Loucy (cell line): ENCODE measurements around the gene PFDN2.

Experiments
- CTCF ChIP-seq: fragments of 200-600 bp; sonication (generic); conservative IDR thresholded peaks from 2 replicates; pipeline ENCODE4 v1.5.1; 2014; ENCODE audit warnings: mild to moderate bottlenecking, antibody characterized with exemption, low read length
- EZH2phosphoT487 ChIP-seq: fragments of 200-600 bp; IDR thresholded peaks from 2 replicates; pipeline ENCODE4 v1.6.1; 2018; ENCODE audit warnings: antibody characterized with exemption, mild to moderate bottlenecking, moderate library complexity, borderline replicate concordance

- TF ChIP-seq EZH2phosphoT487 (no peak), CTCF (no peak)
Observed at GRCh38 chr1:161066694-161067093, 51.1 kb downstream of the PFDN2 start.
